Right lobe of liver (tissue), 6 donors: ENCODE results near the gene DRC7. TPM values are rescaled to one million over a fixed set of nuclear protein-coding genes. Genes with fewer than 3 reads are reported as not detected.

Source experiments
- ATAC-seq, 4 donors: fragments of 200-7000 bp; cut with Tn5 transposase; one replicate each; pipeline ENCODE4 v1.9.1; 2020; ENCODE audit warnings: mild to moderate bottlenecking in 4 of 4, moderate library complexity in 4 of 4
- DNase-seq, 3 donors: peaks; one replicate each; pipeline ENCODE4 v3.0.0-alpha.2; 2020
- H3K27ac ChIP-seq, 3 donors: fragments of 200-600 bp; one replicate each; pipeline ENCODE4 v1.8.0; 2022
- H3K27me3 ChIP-seq, 2 donors: fragments of 200-600 bp; one replicate each; pipeline ENCODE4 v1.8.0; 2022
- H3K36me3 ChIP-seq, 4 donors: fragments of 200-600 bp; sonication (generic) in 1 of 4; one replicate each; pipeline versions ENCODE4 v1.5.1 to v1.8.0; 2017 to 2022; ENCODE audit warnings: control low read depth in 1 of 4
- H3K4me1 ChIP-seq, 4 donors: fragments of 200-600 bp; sonication (generic) in 1 of 4; one replicate each; pipeline versions ENCODE4 v1.5.1 to v1.8.0; 2017 to 2022; ENCODE audit warnings: control low read depth in 1 of 4
- H3K4me3 ChIP-seq, 3 donors: fragments of 200-600 bp; one replicate each; pipeline ENCODE4 v1.8.0; 2022
- H3K9me3 ChIP-seq, 4 donors: fragments of 200-600 bp; sonication (generic) in 1 of 4; one replicate each; pipeline versions ENCODE4 v1.5.1 to v1.8.0; 2017 to 2022; ENCODE audit warnings: control low read depth in 1 of 4
- POLR2A ChIP-seq: fragments of 450-650 bp; IDR thresholded peaks from one replicate; pipeline ENCODE4 v1.6.1; 2017; ENCODE audit warnings: antibody characterized with exemption, mild to moderate bottlenecking
- WGBS: methylation state at CpG from one replicate; pipeline ENCODE4 v1.1.6; 2018; ENCODE audit warnings: low coverage, low lambda C conversion rate; ENCODE audit not compliant: insufficient coverage; ENCODE audit errors: missing lambda C conversion rate; 5-methylcytosine and 5-hydroxymethylcytosine counted together
- intact Hi-C, 2 donors: fragments of 100-400 bp; cut with DNase I; formaldehyde crosslinking; loops; one replicate each; pipeline versions ENCODE4 v1.11.2 to v1.14.1; 2022
- total RNA-seq, 6 experiments: library from RNA; depleted of rRNA in 2 of 6; stranded (reverse); fragments of >200 nt in 2 of 6; fragmentation: NEBNext Ultra II Directional in 3 of 6; extraction: Animal tissue kit (Norgen Biotek cat#: 25700) in 3 of 6; gene quantifications; one replicate each; pipeline versions ENCODE4 v1.1.0 to v1.2.4, GENCODE V29; 2016 to 2023
- TF ChIP-seq, protein P1 (sequence below), 4 donors: fragments of 200-600 bp in 3 of 4; fragments of 450-650 bp in 1 of 4; IDR thresholded peaks; one replicate each; pipeline versions ENCODE4 v1.5.1 to v1.8.0; 2016 to 2022; ENCODE audit warnings: antibody characterized with exemption in 4 of 4, mild to moderate bottlenecking in 2 of 4
- donor health status: DM: no; HTN: yes; CAD: no.
- donor health status: DM: no; HTN: no; CAD: no.
- donor health status: DM: no; HTN: no; CAD: no.
- donor health status: DM: no; HTN: yes; CAD: no.
- donor health status: DM: no; HTN: yes; CAD: no.

DRC7 gene
- total RNA-seq, 6 experiments from 2014 or later = 0.06 to 0.37 (median 0.19) TPM

DNA sequence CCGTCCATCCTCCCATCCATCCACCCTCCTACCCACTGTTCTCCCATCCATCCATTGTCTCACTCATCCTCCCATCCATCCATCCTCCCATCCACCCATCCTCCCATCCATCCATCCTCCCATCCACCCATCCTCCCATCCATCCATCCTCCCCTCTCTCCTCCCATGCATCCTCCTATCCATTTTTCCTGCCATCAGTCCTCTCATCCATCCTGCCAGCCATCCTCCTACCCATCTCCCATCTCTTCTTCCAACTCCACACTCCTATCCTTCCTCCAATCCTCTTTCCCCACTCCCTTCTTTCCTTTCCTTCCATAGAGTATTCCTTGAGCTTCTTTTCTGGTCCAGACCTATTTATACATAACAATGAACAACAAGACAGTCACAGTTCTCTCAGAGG lies 12.1 kb downstream of the DRC7 start:
- Histone ChIP-seq H3K9me3 (no peaks in the 10 kb centered on the region), H3K27me3 (no peaks in the 10 kb centered on the region), H3K36me3 (no peaks in the 10 kb centered on the region), H3K4me3 (no peak overlapping the region), H3K27ac (no peak overlapping the region), H3K4me1 (peaks cover 0 to 18% (median 8%) of the 10 kb centered on the region in 4 donors)
- TF ChIP-seq, protein P1, sequence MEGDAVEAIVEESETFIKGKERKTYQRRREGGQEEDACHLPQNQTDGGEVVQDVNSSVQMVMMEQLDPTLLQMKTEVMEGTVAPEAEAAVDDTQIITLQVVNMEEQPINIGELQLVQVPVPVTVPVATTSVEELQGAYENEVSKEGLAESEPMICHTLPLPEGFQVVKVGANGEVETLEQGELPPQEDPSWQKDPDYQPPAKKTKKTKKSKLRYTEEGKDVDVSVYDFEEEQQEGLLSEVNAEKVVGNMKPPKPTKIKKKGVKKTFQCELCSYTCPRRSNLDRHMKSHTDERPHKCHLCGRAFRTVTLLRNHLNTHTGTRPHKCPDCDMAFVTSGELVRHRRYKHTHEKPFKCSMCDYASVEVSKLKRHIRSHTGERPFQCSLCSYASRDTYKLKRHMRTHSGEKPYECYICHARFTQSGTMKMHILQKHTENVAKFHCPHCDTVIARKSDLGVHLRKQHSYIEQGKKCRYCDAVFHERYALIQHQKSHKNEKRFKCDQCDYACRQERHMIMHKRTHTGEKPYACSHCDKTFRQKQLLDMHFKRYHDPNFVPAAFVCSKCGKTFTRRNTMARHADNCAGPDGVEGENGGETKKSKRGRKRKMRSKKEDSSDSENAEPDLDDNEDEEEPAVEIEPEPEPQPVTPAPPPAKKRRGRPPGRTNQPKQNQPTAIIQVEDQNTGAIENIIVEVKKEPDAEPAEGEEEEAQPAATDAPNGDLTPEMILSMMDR (IDR thresholded peaks at IDR 0.05) = no peak
- no peak for TF ChIP-seq POLR2A
- intact Hi-C loops = no loop called here
- WGBS = 100% methylated on average over 1 of the region's 1 CpG
- DNase-seq (no peak), ATAC-seq (no peak)

DNA sequence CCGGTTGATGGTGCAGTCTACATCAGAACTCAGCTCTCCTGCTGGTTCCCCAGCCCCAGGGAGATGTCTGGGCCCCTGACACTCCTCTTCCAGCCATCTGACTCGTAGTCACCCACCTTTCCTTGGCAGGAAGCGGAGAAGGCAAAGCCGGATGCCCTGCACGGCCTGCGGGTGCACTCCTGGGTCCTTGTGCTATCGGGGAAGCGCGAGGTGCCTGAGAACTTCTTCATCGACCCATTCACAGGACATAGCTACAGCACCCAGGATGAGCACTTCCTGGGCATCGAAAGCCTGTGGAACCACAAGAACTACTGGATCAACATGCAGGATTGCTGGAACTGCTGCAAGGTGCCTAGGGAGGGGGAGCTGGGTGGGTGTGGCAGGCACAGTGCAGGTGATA lies 12.7 kb downstream of the DRC7 start:
- no peak overlapping the region for H3K27ac ChIP-seq
- H3K4me3 ChIP-seq = no peak overlapping the region
- no peaks in the 10 kb centered on the region for H3K9me3 ChIP-seq
- ATAC-seq = no peak
- H3K36me3 ChIP-seq = no peaks in the 10 kb centered on the region
- TF ChIP-seq POLR2A = no peak
- TF ChIP-seq, protein P1 (IDR thresholded peaks at IDR 0.05) = no peak
- peaks cover 0 to 18% (median 8%) of the 10 kb centered on the region in 4 donors for H3K4me1 ChIP-seq
- no peak for DNase-seq
- 61% methylated on average over 2 of the region's 11 CpGs for WGBS
- H3K27me3 ChIP-seq = no peaks in the 10 kb centered on the region
- intact Hi-C loops = no loop called here

GRCh38 chr16:57708168-57708567 lies 13.6 kb downstream of the DRC7 start:
- intact Hi-C loops = no loop called here
- WGBS = 69% methylated on average over 3 of the region's 3 CpGs
- DNase-seq (no peak), ATAC-seq (no peak)
- H3K36me3 ChIP-seq = no peaks in the 10 kb centered on the region
- H3K27ac ChIP-seq = no peak overlapping the region
- H3K9me3 ChIP-seq = no peaks in the 10 kb centered on the region
- no peaks in the 10 kb centered on the region for H3K27me3 ChIP-seq
- no peak overlapping the region for H3K4me3 ChIP-seq
- TF ChIP-seq, protein P1 (IDR thresholded peaks at IDR 0.05) = no peak
- TF ChIP-seq POLR2A = no peak
- H3K4me1 ChIP-seq = peaks cover 0 to 16% (median 8%) of the 10 kb centered on the region in 4 donors

- WGBS = 41% methylated on average over 3 of the region's 3 CpGs
- ATAC-seq (peak; percentile 81 to 88 (median 86)), DNase-seq (no peak)
- intact Hi-C loops = loop anchor here in 1 of 2 donors (10.0 kb wide), 1 partner anchor 135 kb away; no protein-coding TSS in a partner anchor
- Histone ChIP-seq H3K9me3 (no peaks in the 10 kb centered on the region), H3K4me3 (no peak overlapping the region), H3K27me3 (no peaks in the 10 kb centered on the region), H3K27ac (no peak overlapping the region), H3K36me3 (no peaks in the 10 kb centered on the region), H3K4me1 (peaks cover 0 to 4% (median 2%) of the 10 kb centered on the region in 4 donors)
- TF ChIP-seq, protein P1 (IDR thresholded peaks at IDR 0.05) = no peak
- no peak for TF ChIP-seq POLR2A
These were observed 15.1 kb downstream of the DRC7 start for GRCh38 chr16:57709663-57710062.

- Histone ChIP-seq H3K4me3 (no peak overlapping the region), H3K27me3 (no peaks in the 10 kb centered on the region), H3K9me3 (no peaks in the 10 kb centered on the region), H3K27ac (no peak overlapping the region), H3K36me3 (no peaks in the 10 kb centered on the region), H3K4me1 (no peaks in the 10 kb centered on the region)
- intact Hi-C loops = loop anchor here in 1 of 2 donors (10.0 kb wide), 1 partner anchor 137 kb away; no protein-coding TSS in a partner anchor
- WGBS = 80% methylated on average over 3 of the region's 5 CpGs
- no peak for ATAC-seq
- no peak for TF ChIP-seq POLR2A
- TF ChIP-seq, protein P1 (IDR thresholded peaks at IDR 0.05) = no peak
- DNase-seq = no peak
These were observed 16.7 kb downstream of the DRC7 start for GRCh38 chr16:57711346-57711745.
